HL-60 (cell line): ENCODE data around the gene MEPCE.

Experiments used
- DNase-seq, 2 experiments: peaks; one replicate each; pipeline ENCODE4 v3.0.0-alpha.2; 2010 to 2020; ENCODE audit warnings: low read depth in 1 of 2, low spot score in 1 of 2
- H3K27ac ChIP-seq: fragments of 250-450 bp; sonication (Bioruptor Pico); replicated peaks from 2 replicates; pipeline ENCODE4 v1.5.1; 2020; ENCODE audit warnings: mild to moderate bottlenecking, moderate library complexity
- H3K27me3 ChIP-seq: fragments of 250-450 bp; sonication (Bioruptor Pico); 2 replicates; pipeline ENCODE4 v1.5.1; 2021; ENCODE audit warnings: mild to moderate bottlenecking, moderate library complexity; ENCODE audit not compliant: insufficient read depth, poor library complexity, severe bottlenecking
- H3K4me3 ChIP-seq: replicated peaks from 2 replicates; pipeline ENCODE4 v1.5.1; 2011; ENCODE audit warnings: mild to moderate bottlenecking, control low read depth, low read length; ENCODE audit not compliant: insufficient read depth
- CTCF ChIP-seq: IDR thresholded peaks from one replicate; pipeline ENCODE4 v1.5.1; 2011; ENCODE audit warnings: low read length, control low read depth, inconsistent platforms; ENCODE audit not compliant: insufficient read depth
- GABPA ChIP-seq: IDR thresholded peaks from 2 replicates; pipeline ENCODE4 v1.6.1; 2012; ENCODE audit warnings: low read depth
- POLR2AphosphoS5 ChIP-seq: IDR thresholded peaks from 2 replicates; pipeline ENCODE4 v1.6.1; 2012; ENCODE audit warnings: low read depth
- REST ChIP-seq: IDR thresholded peaks from 2 replicates; pipeline ENCODE4 v1.6.1; 2012; ENCODE audit warnings: low read depth; ENCODE audit not compliant: insufficient replicate concordance
- SPI1 ChIP-seq: IDR thresholded peaks from 2 replicates; pipeline ENCODE4 v1.6.1; 2012; ENCODE audit warnings: low read depth, mild to moderate bottlenecking, borderline replicate concordance

MEPCE gene

GRCh38 chr7:100472854-100473499, 43.3 kb downstream of the MEPCE start:
- no peak for TF ChIP-seq CTCF
- TF ChIP-seq POLR2AphosphoS5, result no peak
- TF ChIP-seq SPI1, result no peak
- no peak for TF ChIP-seq REST
- TF ChIP-seq GABPA, result no peak
- Histone ChIP-seq H3K27me3 (no peaks in the 10 kb centered on the region), H3K27ac (no peak overlapping the region), H3K4me3 (no peak overlapping the region)
- DNase-seq, result peak in 1 of 2 experiments; percentile 66

- no peaks in the 10 kb centered on the region for H3K27me3 ChIP-seq
- no peak for DNase-seq
- peak overlapping the region; percentile 22; the same call in 1 of the 2 replicates for H3K27ac ChIP-seq
- H3K4me3 ChIP-seq, result no peak overlapping the region
- TF ChIP-seq REST (no peak), CTCF (no peak), SPI1 (no peak), POLR2AphosphoS5 (no peak), GABPA (no peak)
These were observed 45.9 kb downstream of the MEPCE start for GRCh38 chr7:100475549-100475948.

GRCh38 chr7:100476101-100476780, 46.6 kb downstream of the MEPCE start:
- DNase-seq, result peak in 1 of 2 experiments; percentile 42
- no peaks in the 10 kb centered on the region for H3K27me3 ChIP-seq
- H3K4me3 ChIP-seq, result peak overlapping the region; percentile 96
- TF ChIP-seq SPI1 (0 out of 2 replicates have a peak, but pooled peaks have one; percentile 25), GABPA (no peak), POLR2AphosphoS5 (no peak)
- H3K27ac ChIP-seq, result peak overlapping the region; percentile 94; the same call in 1 of the 2 replicates
